DOHH2 (cell line): Measurements from ENCODE around the gene CMKLR1.

Experiments
- H3F3A ChIP-seq: fragments of 200-600 bp; sonication (generic), shearing (Covaris generic); 2 replicates; pipeline ENCODE4 v1.6.0; 2016; ENCODE audit warnings: antibody characterized with exemption, mild to moderate bottlenecking; ENCODE audit not compliant: control insufficient read depth, insufficient read depth
- H3K27ac ChIP-seq: fragments of 200-600 bp; sonication (generic); 2 replicates; pipeline ENCODE4 v1.5.1; 2014; ENCODE audit warnings: low read depth, mild to moderate bottlenecking, low read length, moderate library complexity
- H3K27me3 ChIP-seq: fragments of 200-600 bp; sonication (generic); 2 replicates; pipeline ENCODE4 v1.6.1; 2014; ENCODE audit warnings: mild to moderate bottlenecking, low read length, mixed read lengths; ENCODE audit not compliant: control insufficient read depth
- H3K36me3 ChIP-seq: fragments of 200-600 bp; sonication (generic); 2 replicates; pipeline ENCODE4 v1.6.1; 2014; ENCODE audit warnings: mild to moderate bottlenecking, low read length, moderate library complexity, mixed read lengths; ENCODE audit not compliant: control insufficient read depth
- H3K4me1 ChIP-seq: fragments of 200-600 bp; sonication (generic); 2 replicates; pipeline ENCODE4 v1.6.1; 2014; ENCODE audit warnings: mild to moderate bottlenecking, low read length, mixed read lengths; ENCODE audit not compliant: control insufficient read depth
- H3K4me2 ChIP-seq: fragments of 200-600 bp; sonication (generic); 2 replicates; pipeline ENCODE4 v1.6.0; 2014; ENCODE audit warnings: mild to moderate bottlenecking, low read length, moderate library complexity
- H3K4me3 ChIP-seq: fragments of 200-600 bp; sonication (generic); 2 replicates; pipeline ENCODE4 v1.5.1; 2014; ENCODE audit warnings: mild to moderate bottlenecking, low read length, mixed read lengths
- H3K79me2 ChIP-seq: fragments of 200-600 bp; sonication (generic); 2 replicates; pipeline ENCODE4 v1.6.1; 2014; ENCODE audit warnings: mild to moderate bottlenecking, low read length, mixed read lengths; ENCODE audit not compliant: control insufficient read depth
- H3K9me2 ChIP-seq: fragments of 200-600 bp; sonication (generic); replicated peaks from 2 replicates; pipeline ENCODE4 v1.6.1; 2014; ENCODE audit warnings: mild to moderate bottlenecking, low read length, mixed read lengths; ENCODE audit not compliant: control insufficient read depth
- H3K9me3 ChIP-seq: fragments of 200-600 bp; sonication (generic); 2 replicates; pipeline ENCODE4 v1.6.1; 2014; ENCODE audit warnings: antibody characterized with exemption, low read length, mixed read lengths; ENCODE audit not compliant: control insufficient read depth, insufficient read depth
- H4K20me1 ChIP-seq: fragments of 200-600 bp; sonication (generic); 2 replicates; pipeline ENCODE4 v1.6.0; 2014; ENCODE audit warnings: low read depth, mild to moderate bottlenecking, antibody characterized with exemption, low read length, moderate library complexity; ENCODE audit not compliant: control insufficient read depth, insufficient read depth
- EZH2phosphoT487 ChIP-seq: fragments of 200-600 bp; sonication (generic); IDR thresholded peaks from 2 replicates; pipeline ENCODE4 v1.6.1; 2017; ENCODE audit warnings: borderline replicate concordance, mild to moderate bottlenecking, antibody characterized with exemption, low read length, moderate library complexity, mixed read lengths
- TF ChIP-seq, protein P1 (sequence below): fragments of 200-600 bp; sonication (generic); IDR thresholded peaks from one replicate; pipeline ENCODE4 v1.5.1; 2014; ENCODE audit warnings: antibody characterized with exemption, mild to moderate bottlenecking, low read depth, low read length; ENCODE audit not compliant: poor library complexity, severe bottlenecking

The CMKLR1 gene

DNA sequence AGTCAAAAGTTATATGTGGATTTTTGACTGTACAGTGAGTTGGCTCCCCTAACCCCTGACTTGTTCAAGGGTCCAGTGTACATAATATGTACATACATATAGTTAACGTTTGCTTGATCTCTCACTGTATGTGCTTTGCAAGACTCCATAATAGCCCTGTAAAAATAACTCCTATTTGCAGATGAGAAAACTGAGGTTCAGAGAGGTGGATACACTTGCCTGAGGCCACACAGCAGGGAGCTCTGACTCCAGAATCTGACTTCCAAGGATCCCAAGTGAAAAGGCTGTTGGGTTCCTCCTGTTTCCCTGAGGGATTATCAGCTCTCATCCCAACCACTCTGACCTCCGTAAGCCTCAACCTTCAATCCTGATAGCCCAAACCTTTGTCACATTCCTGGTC lies 41.7 kb downstream of the CMKLR1 start:
- H3K4me2 ChIP-seq, result no peak overlapping the region
- no peaks in the 10 kb centered on the region for H4K20me1 ChIP-seq
- H3K27ac ChIP-seq, result no peak overlapping the region

DNA sequence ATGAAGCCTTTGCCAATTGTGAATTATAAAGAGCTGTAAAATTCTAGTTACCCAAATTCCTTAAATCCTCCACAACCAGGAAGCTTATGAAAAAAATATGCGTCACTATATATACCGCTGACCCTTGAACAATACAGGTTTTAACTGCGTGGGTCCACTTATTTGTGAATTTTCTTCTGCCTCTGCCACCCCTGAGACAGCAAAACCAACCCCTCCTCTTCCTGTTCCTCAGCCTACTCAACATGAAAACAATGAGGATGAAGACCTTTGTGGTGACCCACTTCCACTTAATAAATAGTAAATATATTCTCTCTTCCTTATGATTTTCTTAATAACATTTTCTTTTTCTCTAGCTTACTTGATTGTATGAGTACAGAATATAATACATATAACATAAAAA lies 42.2 kb downstream of the CMKLR1 start:
- no peaks in the 10 kb centered on the region for H3F3A ChIP-seq
- H3K36me3 ChIP-seq, result no peaks in the 10 kb centered on the region
- H3K4me3 ChIP-seq, result no peak overlapping the region
- H3K4me1 ChIP-seq, result no peaks in the 10 kb centered on the region
- H4K20me1 ChIP-seq, result no peaks in the 10 kb centered on the region
- no peak overlapping the region for H3K4me2 ChIP-seq
- H3K27ac ChIP-seq, result no peak overlapping the region
- no peaks in the 10 kb centered on the region for H3K9me3 ChIP-seq
- TF ChIP-seq EZH2phosphoT487, result no peak
- TF ChIP-seq, protein P1, sequence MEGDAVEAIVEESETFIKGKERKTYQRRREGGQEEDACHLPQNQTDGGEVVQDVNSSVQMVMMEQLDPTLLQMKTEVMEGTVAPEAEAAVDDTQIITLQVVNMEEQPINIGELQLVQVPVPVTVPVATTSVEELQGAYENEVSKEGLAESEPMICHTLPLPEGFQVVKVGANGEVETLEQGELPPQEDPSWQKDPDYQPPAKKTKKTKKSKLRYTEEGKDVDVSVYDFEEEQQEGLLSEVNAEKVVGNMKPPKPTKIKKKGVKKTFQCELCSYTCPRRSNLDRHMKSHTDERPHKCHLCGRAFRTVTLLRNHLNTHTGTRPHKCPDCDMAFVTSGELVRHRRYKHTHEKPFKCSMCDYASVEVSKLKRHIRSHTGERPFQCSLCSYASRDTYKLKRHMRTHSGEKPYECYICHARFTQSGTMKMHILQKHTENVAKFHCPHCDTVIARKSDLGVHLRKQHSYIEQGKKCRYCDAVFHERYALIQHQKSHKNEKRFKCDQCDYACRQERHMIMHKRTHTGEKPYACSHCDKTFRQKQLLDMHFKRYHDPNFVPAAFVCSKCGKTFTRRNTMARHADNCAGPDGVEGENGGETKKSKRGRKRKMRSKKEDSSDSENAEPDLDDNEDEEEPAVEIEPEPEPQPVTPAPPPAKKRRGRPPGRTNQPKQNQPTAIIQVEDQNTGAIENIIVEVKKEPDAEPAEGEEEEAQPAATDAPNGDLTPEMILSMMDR, result no peak
- no peaks in the 10 kb centered on the region for H3K9me2 ChIP-seq
- peaks cover 19% of the 10 kb centered on the region for H3K27me3 ChIP-seq
- H3K79me2 ChIP-seq, result no peaks in the 10 kb centered on the region

More for the DNA sequence above, 41.7 kb downstream of the CMKLR1 start:
- Histone ChIP-seq H3K4me1 (no peaks in the 10 kb centered on the region), H3K79me2 (no peaks in the 10 kb centered on the region), H3K27me3 (peaks cover 19% of the 10 kb centered on the region), H3K36me3 (no peaks in the 10 kb centered on the region), H3F3A (no peaks in the 10 kb centered on the region), H3K9me2 (no peaks in the 10 kb centered on the region), H3K9me3 (no peaks in the 10 kb centered on the region), H3K4me3 (no peak overlapping the region)
- TF ChIP-seq, protein P1, result no peak
- no peak for TF ChIP-seq EZH2phosphoT487

DNA sequence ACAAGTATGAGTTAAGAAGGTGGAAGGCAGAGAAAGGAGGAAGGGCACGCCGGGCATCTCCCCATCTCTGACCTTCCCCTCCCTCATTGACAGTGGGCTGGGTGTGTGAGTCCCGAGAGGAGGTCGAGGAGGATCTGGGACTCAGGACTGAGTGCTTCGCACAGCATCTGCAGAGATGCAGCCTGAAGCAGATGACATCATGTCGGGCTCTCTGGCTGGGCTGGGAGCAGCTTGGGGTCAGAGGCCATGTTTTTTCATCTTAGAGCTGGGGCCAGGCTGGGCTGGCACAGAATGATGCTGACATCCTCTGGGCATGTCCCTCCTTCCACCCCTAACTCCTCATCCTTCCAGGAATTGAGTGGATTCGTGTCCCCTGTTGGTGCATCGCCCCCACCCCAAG lies 43.5 kb downstream of the CMKLR1 start:
- Histone ChIP-seq H3K36me3 (no peaks in the 10 kb centered on the region), H3K4me1 (no peaks in the 10 kb centered on the region), H3K27ac (no peak overlapping the region), H3K27me3 (peaks cover 19% of the 10 kb centered on the region), H3K9me2 (no peaks in the 10 kb centered on the region), H3K9me3 (no peaks in the 10 kb centered on the region), H3K4me2 (no peak overlapping the region), H4K20me1 (no peaks in the 10 kb centered on the region), H3K4me3 (no peak overlapping the region), H3K79me2 (no peaks in the 10 kb centered on the region), H3F3A (no peaks in the 10 kb centered on the region)
- TF ChIP-seq, protein P1, result no peak
- TF ChIP-seq EZH2phosphoT487, result no peak
